Adrenal gland (tissue), 12 donors: ENCODE data around the gene CYP2C18. TPM values are rescaled to one million over a fixed set of nuclear protein-coding genes. Genes with fewer than 3 reads are reported as not detected.

Source experiments
- DNase-seq, 7 donors: peaks; one replicate each; pipeline ENCODE4 v3.0.0-alpha.2; 2019 to 2020
- H3K27ac ChIP-seq, 5 donors: fragments of 200-600 bp; sonication (generic) in 4 of 5; 1 replicate in 3 of 5; 2 replicates in 2 of 5; pipeline versions ENCODE4 v1.5.1 to v1.8.0; 2016 to 2020; ENCODE audit warnings: mild to moderate bottlenecking in 1 of 5
- H3K27me3 ChIP-seq: fragments of 200-600 bp; 2 replicates; pipeline ENCODE4 v1.8.0; 2021
- H3K36me3 ChIP-seq, 2 donors: fragments of 200-600 bp; replicated peaks in 1 of 2; 1 replicate in 1 of 2; 2 replicates in 1 of 2; pipeline versions ENCODE4 v1.5.1 to v1.8.0; 2018 to 2022
- H3K4me1 ChIP-seq, 2 donors: fragments of 200-600 bp; replicated peaks in 1 of 2; 1 replicate in 1 of 2; 2 replicates in 1 of 2; pipeline versions ENCODE4 v1.5.1 to v1.8.0; 2018 to 2021
- H3K4me3 ChIP-seq, 4 donors: fragments of 200-600 bp; sonication (generic) in 3 of 4; one replicate each; pipeline ENCODE4 v1.5.1; 2016 to 2018
- H3K9me3 ChIP-seq, 3 donors: fragments of 200-600 bp; sonication (generic) in 1 of 3; replicated peaks in 1 of 3; 1 replicate in 2 of 3; 2 replicates in 1 of 3; pipeline versions ENCODE4 v1.5.1 to v1.8.0; 2016 to 2021
- POLR2A ChIP-seq, 2 donors: fragments of 450-650 bp; IDR thresholded peaks; one replicate each; pipeline ENCODE4 v1.6.1; 2017; ENCODE audit warnings: antibody characterized with exemption in 2 of 2, mild to moderate bottlenecking in 2 of 2, moderate library complexity in 1 of 2
- WGBS, 4 donors: extraction: QIAGEN DNeasy Blood & Tissue Kit in 2 of 4; methylation state at CpG; one replicate each; pipeline versions ENCODE4 v1.1.5 to v1.1.7; 2013 to 2017; 5-methylcytosine and 5-hydroxymethylcytosine counted together
- intact Hi-C, 2 donors: fragments of 100-400 bp; cut with DNase I; formaldehyde crosslinking; loops; one replicate each; pipeline versions ENCODE4 v1.14.1 to v1.15.0; 2022 to 2023
- polyA plus RNA-seq, 3 donors: library from polyadenylated mRNA; stranded (reverse); fragments of 200-250 nt in 2 of 3; fragments of 350-450 nt in 1 of 3; fragmentation: Illumina TruSeq in 1 of 3; extraction: RNeasy Lipid Tissue Mini Kit (QIAGEN cat#74804) in 1 of 3; gene quantifications; one replicate each; pipeline ENCODE4 v1.2.3, GENCODE V29; 2013 to 2014
- total RNA-seq, 9 donors: library from RNA; depleted of rRNA in 4 of 9; stranded (reverse); fragments of >200 nt in 4 of 9; fragments of 120-200 nt in 1 of 9; fragmentation: NEBNext Ultra II Directional in 1 of 9; extraction: Animal tissue kit (Norgen Biotek cat#: 25700) in 1 of 9; gene quantifications; one replicate each; pipeline versions ENCODE4 v1.1.0 to v1.2.4, GENCODE V29; 2013 to 2023
- TF ChIP-seq, protein P1 (sequence below), 6 experiments: fragments of 450-650 bp in 4 of 6; fragments of 200-600 bp in 2 of 6; sonication (generic) in 1 of 6; IDR thresholded peaks; 1 replicate in 5 of 6; 2 replicates in 1 of 6; pipeline versions ENCODE4 v1.5.1 to v1.8.0; 2016 to 2021; ENCODE audit warnings: antibody characterized with exemption in 6 of 6, mild to moderate bottlenecking in 2 of 6, moderate library complexity in 1 of 6
- donor health status: healthy with polysubstance abuse.
- donor health status: Bipolar disorder and iron deficiency.
- donor health status: DM: yes; HTN: yes; CAD: no.
- donor health status: DM: no; HTN: no; CAD: no.
- donor health status: DM: no; HTN: no; CAD: no.
- donor health status: DM: yes; HTN: yes; CAD: no.

Gene CYP2C18
- total and polyA plus RNA-seq, 12 donors, result 0.03 to 0.07 (median 0.06) TPM; not detected in 9

DNA sequence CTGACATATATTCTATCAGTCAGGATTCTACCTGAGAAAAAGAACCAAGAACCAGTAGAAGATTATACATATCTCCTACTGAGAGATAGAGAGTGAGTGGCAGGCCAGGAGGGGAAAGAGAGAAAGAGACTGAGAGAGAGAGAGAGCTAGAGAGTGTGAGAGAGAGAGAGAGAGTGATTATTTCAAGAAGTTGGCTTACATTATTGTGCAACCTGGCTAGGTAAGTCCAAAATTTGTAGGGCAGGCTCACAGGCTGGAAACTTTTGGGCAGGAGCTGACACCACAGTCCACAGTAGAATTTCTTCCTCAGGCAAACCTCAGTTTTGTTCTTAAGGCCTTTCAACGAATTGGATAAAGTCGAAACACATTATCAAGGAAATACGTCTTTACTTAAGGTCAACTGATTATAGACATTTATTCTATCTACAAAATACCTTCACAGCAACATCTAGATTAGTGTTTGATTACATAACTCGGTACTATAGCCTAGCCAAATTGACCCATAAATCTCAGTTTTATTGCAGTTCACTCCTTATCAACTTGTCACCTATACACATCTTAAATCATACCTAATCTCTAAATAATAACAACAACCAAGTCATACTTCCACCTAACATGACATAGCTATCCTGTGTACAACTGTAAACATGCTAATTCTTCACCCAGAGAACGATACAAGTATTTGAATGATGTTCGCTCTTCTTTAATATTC is 17.0 kb upstream of the CYP2C18 start:
- H3K36me3 ChIP-seq, result no peaks in the 10 kb centered on the region
- intact Hi-C loops, result no loop called here
- no peaks in the 10 kb centered on the region for H3K27me3 ChIP-seq
- no peaks in the 10 kb centered on the region for H3K4me1 ChIP-seq
- 58 to 72% (median 67%) methylated on average over 6 of the region's 6 CpGs for whole genome bisulfite sequencing, 4 donors
- H3K9me3 ChIP-seq, result no peaks in the 10 kb centered on the region
- H3K4me3 ChIP-seq, result no peak overlapping the region
- TF ChIP-seq, protein P1, sequence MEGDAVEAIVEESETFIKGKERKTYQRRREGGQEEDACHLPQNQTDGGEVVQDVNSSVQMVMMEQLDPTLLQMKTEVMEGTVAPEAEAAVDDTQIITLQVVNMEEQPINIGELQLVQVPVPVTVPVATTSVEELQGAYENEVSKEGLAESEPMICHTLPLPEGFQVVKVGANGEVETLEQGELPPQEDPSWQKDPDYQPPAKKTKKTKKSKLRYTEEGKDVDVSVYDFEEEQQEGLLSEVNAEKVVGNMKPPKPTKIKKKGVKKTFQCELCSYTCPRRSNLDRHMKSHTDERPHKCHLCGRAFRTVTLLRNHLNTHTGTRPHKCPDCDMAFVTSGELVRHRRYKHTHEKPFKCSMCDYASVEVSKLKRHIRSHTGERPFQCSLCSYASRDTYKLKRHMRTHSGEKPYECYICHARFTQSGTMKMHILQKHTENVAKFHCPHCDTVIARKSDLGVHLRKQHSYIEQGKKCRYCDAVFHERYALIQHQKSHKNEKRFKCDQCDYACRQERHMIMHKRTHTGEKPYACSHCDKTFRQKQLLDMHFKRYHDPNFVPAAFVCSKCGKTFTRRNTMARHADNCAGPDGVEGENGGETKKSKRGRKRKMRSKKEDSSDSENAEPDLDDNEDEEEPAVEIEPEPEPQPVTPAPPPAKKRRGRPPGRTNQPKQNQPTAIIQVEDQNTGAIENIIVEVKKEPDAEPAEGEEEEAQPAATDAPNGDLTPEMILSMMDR (IDR thresholded peaks at IDR 0.05), result no peak
- TF ChIP-seq POLR2A (IDR thresholded peaks at IDR 0.05), result no peak
- H3K27ac ChIP-seq, result no peak overlapping the region
- no peak for DNase-seq

- H3K27me3 ChIP-seq, result no peaks in the 10 kb centered on the region
- intact Hi-C loops, result no loop called here
- no peaks in the 10 kb centered on the region for H3K9me3 ChIP-seq
- H3K36me3 ChIP-seq, result no peaks in the 10 kb centered on the region
- TF ChIP-seq, protein P1 (IDR thresholded peaks at IDR 0.05), result no peak
- TF ChIP-seq POLR2A (IDR thresholded peaks at IDR 0.05), result no peak
- H3K4me1 ChIP-seq, result no peaks in the 10 kb centered on the region
- no peak overlapping the region for H3K4me3 ChIP-seq
- 90 to 95% (median 94%) methylated on average over 1 of the region's 1 CpG for WGBS, 4 donors
- no peak overlapping the region for H3K27ac ChIP-seq
- DNase-seq, result no peak
Measured at GRCh38 chr10:94673614-94674321, 9.8 kb upstream of the CYP2C18 start.

DNA sequence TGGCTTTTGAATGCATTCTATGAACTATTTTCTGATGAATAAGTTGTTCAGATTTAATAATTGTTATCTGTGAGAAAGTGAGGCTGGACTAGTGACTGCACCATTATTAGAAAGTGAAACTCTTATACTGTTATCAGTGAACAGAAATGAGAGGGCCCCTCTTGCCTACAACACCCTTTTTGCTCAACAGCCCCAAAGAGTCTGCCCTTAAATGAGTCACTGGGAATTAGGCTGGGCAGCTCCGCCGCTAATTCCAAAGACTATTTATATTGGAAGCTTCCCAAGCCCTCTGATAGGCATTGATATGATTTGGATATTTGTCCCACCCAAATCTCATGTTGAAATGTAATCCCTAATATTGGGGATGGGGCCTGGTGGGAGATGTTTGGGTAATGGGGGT is 7.0 kb upstream of the CYP2C18 start:
- no peaks in the 10 kb centered on the region for H3K9me3 ChIP-seq
- intact Hi-C loops, result no loop called here
- DNase-seq, result no peak
- no peak overlapping the region for H3K4me3 ChIP-seq
- 60 to 81% (median 79%) methylated on average over 2 of the region's 2 CpGs for WGBS, 4 donors
- H3K36me3 ChIP-seq, result no peaks in the 10 kb centered on the region
- no peak for TF ChIP-seq POLR2A (IDR thresholded peaks at IDR 0.05)
- TF ChIP-seq, protein P1 (IDR thresholded peaks at IDR 0.05), result no peak
- no peaks in the 10 kb centered on the region for H3K4me1 ChIP-seq
- no peaks in the 10 kb centered on the region for H3K27me3 ChIP-seq
- no peak overlapping the region for H3K27ac ChIP-seq

GRCh38 chr10:94677691-94678090 is 5.8 kb upstream of the CYP2C18 start:
- H3K4me1 ChIP-seq, result no peaks in the 10 kb centered on the region
- H3K9me3 ChIP-seq, result no peaks in the 10 kb centered on the region
- TF ChIP-seq POLR2A (IDR thresholded peaks at IDR 0.05), result no peak
- no peak for DNase-seq
- intact Hi-C loops, result no loop called here
- no peak overlapping the region for H3K4me3 ChIP-seq
- no peaks in the 10 kb centered on the region for H3K36me3 ChIP-seq
- no peaks in the 10 kb centered on the region for H3K27me3 ChIP-seq
- H3K27ac ChIP-seq, result no peak overlapping the region
